Mononuclear cell (primary cell): ENCODE measurements around the gene SMIM33. TPM values are rescaled to one million over a fixed set of nuclear protein-coding genes. Genes with fewer than 3 reads are reported as not detected.

Source experiments
- H3K27me3 ChIP-seq: 2 replicates; pipeline ENCODE4 v1.6.0; 2011; ENCODE audit warnings: low read length, control low read depth; ENCODE audit not compliant: insufficient read depth
- H3K4me1 ChIP-seq: 2 replicates; pipeline ENCODE4 v1.5.1; 2011; ENCODE audit warnings: mild to moderate bottlenecking, low read length, control low read depth; ENCODE audit not compliant: insufficient read depth
- H3K4me3 ChIP-seq: 2 replicates; pipeline ENCODE4 v1.5.1; 2011; ENCODE audit warnings: mild to moderate bottlenecking, low read length, moderate library complexity
- H3K9me3 ChIP-seq: 2 replicates; pipeline ENCODE4 v1.5.1; 2011; ENCODE audit warnings: low read depth, mild to moderate bottlenecking, control low read depth, low read length
- total RNA-seq: library from RNA; depleted of rRNA; stranded (reverse); fragments of >200 nt; gene quantifications from one replicate; pipeline ENCODE4 v1.2.3, GENCODE V29; 2012

The SMIM33 gene
- total RNA-seq, 1 donor, result not detected

- Histone ChIP-seq H3K4me3 (no peak overlapping the region), H3K27me3 (no peaks in the 10 kb centered on the region), H3K9me3 (no peaks in the 10 kb centered on the region), H3K4me1 (peaks cover 9% of the 10 kb centered on the region)
Observed at GRCh38 chr5:139451176-139451575, 19.6 kb upstream of the SMIM33 start.

DNA sequence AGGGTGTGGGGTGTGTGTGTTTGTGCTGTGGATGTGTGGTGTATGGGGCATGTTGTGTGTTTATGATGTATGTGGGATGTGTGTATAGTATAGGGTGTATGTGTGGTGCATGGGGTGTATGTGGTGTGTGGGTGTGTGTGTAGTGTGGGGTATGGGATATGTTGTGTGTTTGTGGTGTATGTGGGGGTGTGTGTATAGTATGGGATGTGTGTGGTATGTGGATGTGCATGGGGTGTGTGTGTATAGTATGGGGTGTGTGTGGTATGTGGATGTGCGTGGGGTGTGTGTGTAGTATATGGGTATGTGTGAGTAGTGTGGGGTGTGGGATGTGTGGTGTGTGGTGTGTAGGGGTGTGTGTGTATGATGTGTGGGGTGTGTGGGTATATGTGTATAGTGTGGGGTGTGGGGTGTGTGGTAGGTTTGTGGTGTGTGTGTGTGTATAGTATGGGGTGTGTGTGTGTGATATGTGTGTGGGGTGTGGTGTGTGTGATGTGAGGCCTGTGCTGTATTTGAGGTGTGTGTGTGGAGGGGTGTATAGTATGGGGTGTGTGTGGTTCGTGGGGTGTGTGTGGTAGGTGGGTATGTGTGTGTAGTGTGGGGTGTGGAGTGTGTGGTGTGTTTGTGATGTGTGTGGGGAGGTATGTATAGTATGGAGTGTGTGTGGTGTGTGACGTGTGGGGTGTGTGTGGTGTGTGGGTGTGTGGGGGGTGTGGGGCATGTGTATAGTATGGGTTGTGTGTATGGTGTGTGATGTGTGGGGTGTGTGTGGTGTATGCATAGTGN lies 18.7 kb upstream of the SMIM33 start:
- no peaks in the 10 kb centered on the region for H3K27me3 ChIP-seq
- H3K9me3 ChIP-seq, result no peaks in the 10 kb centered on the region
- no peak overlapping the region for H3K4me3 ChIP-seq
- H3K4me1 ChIP-seq, result peaks cover 9% of the 10 kb centered on the region

DNA sequence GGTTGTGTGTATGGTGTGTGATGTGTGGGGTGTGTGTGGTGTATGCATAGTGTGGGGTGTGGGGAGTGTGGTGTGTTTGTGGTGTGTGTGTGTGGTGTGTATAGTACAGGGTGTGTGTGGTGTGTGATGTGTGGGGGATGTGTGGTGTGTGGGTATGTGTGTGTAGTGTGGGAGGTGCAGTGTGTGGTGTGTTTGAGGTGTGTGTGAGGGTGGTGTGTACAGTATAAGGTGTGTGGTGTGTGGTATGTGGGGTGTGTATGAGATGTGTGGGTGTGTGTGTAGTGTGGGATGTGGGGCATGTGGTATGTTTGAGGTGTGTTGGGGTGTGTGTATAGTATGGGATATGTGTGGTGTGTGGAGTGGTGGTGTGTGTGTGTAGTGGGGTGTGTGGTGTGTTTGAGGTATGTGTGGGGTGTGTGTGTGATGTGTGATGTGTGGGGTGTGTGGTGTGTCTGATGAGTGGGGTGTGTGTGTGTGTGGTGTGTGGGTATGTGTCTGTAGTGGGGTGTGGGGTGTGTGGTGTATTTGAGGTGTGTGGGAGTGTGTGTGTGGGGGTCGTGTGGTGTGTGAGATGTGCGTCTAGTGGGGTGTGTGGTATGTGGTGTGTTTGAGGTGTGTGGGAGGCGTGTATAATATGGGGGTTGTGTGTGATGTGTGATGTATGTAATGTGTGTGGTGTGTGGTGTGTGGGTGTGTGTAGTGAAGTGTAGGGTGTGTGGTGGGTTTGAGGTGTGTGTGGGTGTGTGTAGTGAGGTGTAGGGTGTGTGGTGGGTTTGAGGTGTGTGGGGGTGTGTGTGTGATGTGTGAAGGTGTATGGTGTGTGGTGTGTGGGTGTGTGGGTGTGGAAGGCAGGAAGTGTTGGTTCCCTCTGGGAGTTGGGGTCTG lies 16.9 kb upstream of the SMIM33 start:
- Histone ChIP-seq H3K4me1 (peaks cover 23% of the 10 kb centered on the region), H3K27me3 (no peaks in the 10 kb centered on the region), H3K4me3 (no peak overlapping the region), H3K9me3 (no peaks in the 10 kb centered on the region)

- H3K27me3 ChIP-seq, result no peaks in the 10 kb centered on the region
- H3K4me3 ChIP-seq, result no peak overlapping the region
- no peaks in the 10 kb centered on the region for H3K9me3 ChIP-seq
- peaks cover 31% of the 10 kb centered on the region for H3K4me1 ChIP-seq
Observed at GRCh38 chr5:139454568-139455290, 16.1 kb upstream of the SMIM33 start.

- Histone ChIP-seq H3K9me3 (no peaks in the 10 kb centered on the region), H3K4me3 (no peak overlapping the region), H3K4me1 (peaks cover 35% of the 10 kb centered on the region), H3K27me3 (no peaks in the 10 kb centered on the region)
Observed at GRCh38 chr5:139456776-139457175, 14.0 kb upstream of the SMIM33 start.

- no peak overlapping the region for H3K4me3 ChIP-seq
- no peaks in the 10 kb centered on the region for H3K27me3 ChIP-seq
- peaks cover 31% of the 10 kb centered on the region for H3K4me1 ChIP-seq
- H3K9me3 ChIP-seq, result no peaks in the 10 kb centered on the region
Observed at GRCh38 chr5:139457241-139457640, 13.6 kb upstream of the SMIM33 start.

DNA sequence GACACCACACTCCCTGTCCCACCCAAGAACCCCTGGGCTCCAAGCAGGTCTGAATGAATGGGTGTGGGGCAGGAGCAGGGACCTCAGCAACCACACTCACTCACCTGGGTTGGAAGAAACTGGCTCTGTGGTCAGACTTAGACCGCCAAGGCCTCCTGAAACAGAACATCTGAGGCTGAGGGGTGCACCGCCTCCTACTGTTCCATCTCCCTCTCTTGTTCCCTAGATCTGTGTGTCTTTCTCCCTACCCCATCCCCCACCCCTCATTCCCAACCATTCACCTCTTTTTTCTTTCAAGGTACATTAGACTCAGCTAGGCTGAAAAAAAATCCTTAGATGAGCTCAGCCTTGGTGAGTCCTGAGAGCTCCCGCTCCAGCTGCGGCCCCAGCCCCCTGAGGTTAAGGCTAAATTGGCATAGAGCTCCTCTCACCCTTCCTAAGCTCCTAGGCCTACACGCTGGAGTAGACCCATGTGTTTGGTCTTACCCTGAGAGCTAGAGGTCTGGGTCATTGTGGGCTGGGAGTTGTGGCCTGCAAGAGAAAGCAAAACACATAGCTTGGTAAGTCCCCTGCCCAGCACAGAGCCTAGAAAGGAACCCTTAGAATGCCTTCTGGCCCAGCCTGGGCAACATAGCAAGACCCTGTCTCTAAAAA lies 13.0 kb upstream of the SMIM33 start:
- peaks cover 29% of the 10 kb centered on the region for H3K4me1 ChIP-seq
- no peak overlapping the region for H3K4me3 ChIP-seq
- no peaks in the 10 kb centered on the region for H3K27me3 ChIP-seq
- no peaks in the 10 kb centered on the region for H3K9me3 ChIP-seq

GRCh38 chr5:139458580-139459407 lies 12.0 kb upstream of the SMIM33 start:
- H3K27me3 ChIP-seq, result no peaks in the 10 kb centered on the region
- H3K4me1 ChIP-seq, result peaks cover 29% of the 10 kb centered on the region
- no peaks in the 10 kb centered on the region for H3K9me3 ChIP-seq
- no peak overlapping the region for H3K4me3 ChIP-seq

DNA sequence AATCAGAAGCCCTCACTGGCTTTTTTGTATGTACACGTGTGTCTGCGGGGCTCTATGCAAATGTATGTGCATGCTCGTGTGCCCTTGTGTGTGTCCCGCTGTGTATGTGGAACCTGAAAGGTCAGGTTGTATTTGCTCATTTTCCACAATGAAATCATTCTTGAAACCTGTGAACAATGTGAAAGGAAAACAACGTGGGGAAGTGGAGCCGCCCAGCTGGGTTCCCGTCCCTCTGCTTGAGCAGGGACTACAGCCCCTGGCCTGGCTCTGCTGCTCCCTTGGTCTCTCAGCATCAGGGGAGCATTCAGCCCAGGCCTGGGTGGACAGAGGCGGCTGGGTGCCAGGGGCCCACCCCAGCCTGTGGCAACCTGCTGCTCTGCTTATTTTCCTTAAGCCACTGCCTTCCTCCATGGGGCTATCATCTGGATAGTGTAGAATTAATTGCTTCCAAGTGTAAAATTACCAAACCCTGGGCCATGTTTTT lies 11.3 kb upstream of the SMIM33 start:
- Histone ChIP-seq H3K27me3 (no peaks in the 10 kb centered on the region), H3K4me3 (no peak overlapping the region), H3K9me3 (no peaks in the 10 kb centered on the region), H3K4me1 (peaks cover 29% of the 10 kb centered on the region)

- H3K4me1 ChIP-seq, result peaks cover 29% of the 10 kb centered on the region
- no peaks in the 10 kb centered on the region for H3K9me3 ChIP-seq
- no peaks in the 10 kb centered on the region for H3K27me3 ChIP-seq
- H3K4me3 ChIP-seq, result no peak overlapping the region
Observed at GRCh38 chr5:139460455-139460854, 10.3 kb upstream of the SMIM33 start.

- H3K9me3 ChIP-seq, result no peaks in the 10 kb centered on the region
- H3K4me1 ChIP-seq, result peaks cover 29% of the 10 kb centered on the region
- no peaks in the 10 kb centered on the region for H3K27me3 ChIP-seq
- H3K4me3 ChIP-seq, result no peak overlapping the region
Observed at GRCh38 chr5:139461176-139461575, 9.6 kb upstream of the SMIM33 start.

GRCh38 chr5:139461698-139462097 lies 9.1 kb upstream of the SMIM33 start:
- Histone ChIP-seq H3K9me3 (no peaks in the 10 kb centered on the region), H3K4me3 (no peak overlapping the region), H3K4me1 (peaks cover 29% of the 10 kb centered on the region), H3K27me3 (no peaks in the 10 kb centered on the region)

DNA sequence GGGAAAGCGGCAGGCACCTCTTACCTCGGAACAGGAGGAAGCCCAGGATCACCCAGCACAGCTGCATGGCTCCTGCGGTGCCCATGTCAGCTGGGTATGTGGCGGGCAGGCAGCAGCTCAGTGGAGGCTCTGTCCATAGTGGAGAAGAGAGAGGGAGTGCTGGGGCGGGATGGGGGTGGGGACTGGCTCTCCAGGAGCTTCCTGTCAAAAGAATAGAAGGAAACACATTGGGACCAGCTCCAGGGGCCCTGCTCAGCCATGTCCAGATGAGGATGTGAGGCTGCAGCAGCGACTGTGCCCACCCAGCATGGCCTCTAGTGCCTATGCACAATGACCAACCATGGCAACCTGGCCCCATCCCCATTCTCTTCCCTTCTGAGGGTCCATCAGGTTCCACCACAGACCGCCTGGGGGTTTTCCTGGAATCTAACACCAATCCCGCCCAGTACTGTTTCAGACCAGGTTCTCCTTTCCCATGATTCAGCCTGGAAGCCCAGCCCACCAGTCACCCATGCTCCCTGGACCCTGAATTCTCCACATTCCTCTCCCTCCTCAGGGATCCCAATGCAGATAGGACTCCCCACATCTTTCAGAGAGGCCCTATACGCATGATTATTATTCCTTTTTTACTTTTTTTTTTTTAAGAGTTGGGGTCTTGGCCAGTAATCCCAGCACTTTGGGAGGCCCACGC lies 8.1 kb upstream of the SMIM33 start, which contains the start of gene ECSCR:
Gene ECSCR (minus strand): TSS at position 158 of the 691 bp plus-strand sequence. CDS start 73 bp downstream, at position 85.
- H3K4me1 ChIP-seq, result peaks cover 28% of the 10 kb centered on the region
- no peak within 1 kb of the TSS for H3K4me3 ChIP-seq

More for the DNA sequence above, 8.1 kb upstream of the SMIM33 start, which contains the start of gene ECSCR:
- Histone ChIP-seq H3K9me3 (no peaks in the 10 kb centered on the region), H3K27me3 (no peaks in the 10 kb centered on the region)
